ENCODE results near the gene SERAC1. TPM values are rescaled to one million over a fixed set of nuclear protein-coding genes. Genes with fewer than 3 reads are reported as not detected.

The SERAC1 gene
- total and polyA plus RNA-seq, 4 donors, result 3.1 to 10.1 (median 4.8) TPM

DNA sequence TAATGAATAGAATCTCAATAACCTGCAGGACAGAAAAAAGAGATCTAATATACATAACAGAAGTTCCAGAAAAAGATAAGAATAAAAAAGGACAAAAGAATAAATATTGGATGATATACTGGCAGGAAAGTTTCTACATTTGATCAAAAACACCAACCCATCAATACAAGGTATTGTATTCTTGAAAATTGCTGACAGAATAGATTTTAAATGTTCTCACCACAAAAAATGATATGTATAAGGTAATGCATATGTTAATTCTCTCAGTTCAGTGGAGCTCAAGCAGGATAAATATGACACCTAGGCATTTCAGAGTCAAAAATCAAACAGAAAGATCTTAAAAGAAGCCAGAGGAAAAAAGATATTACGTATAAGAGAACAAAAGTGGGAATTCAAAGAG is 43.8 kb downstream of the SERAC1 start:
- H3K27ac ChIP-seq (ENCODE audit: low read depth in 1 of 2, low read length in 1 of 2), result no peak overlapping the region
- DNase-seq, result no peak
- TF ChIP-seq, protein P1, sequence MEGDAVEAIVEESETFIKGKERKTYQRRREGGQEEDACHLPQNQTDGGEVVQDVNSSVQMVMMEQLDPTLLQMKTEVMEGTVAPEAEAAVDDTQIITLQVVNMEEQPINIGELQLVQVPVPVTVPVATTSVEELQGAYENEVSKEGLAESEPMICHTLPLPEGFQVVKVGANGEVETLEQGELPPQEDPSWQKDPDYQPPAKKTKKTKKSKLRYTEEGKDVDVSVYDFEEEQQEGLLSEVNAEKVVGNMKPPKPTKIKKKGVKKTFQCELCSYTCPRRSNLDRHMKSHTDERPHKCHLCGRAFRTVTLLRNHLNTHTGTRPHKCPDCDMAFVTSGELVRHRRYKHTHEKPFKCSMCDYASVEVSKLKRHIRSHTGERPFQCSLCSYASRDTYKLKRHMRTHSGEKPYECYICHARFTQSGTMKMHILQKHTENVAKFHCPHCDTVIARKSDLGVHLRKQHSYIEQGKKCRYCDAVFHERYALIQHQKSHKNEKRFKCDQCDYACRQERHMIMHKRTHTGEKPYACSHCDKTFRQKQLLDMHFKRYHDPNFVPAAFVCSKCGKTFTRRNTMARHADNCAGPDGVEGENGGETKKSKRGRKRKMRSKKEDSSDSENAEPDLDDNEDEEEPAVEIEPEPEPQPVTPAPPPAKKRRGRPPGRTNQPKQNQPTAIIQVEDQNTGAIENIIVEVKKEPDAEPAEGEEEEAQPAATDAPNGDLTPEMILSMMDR (IDR thresholded peaks at IDR 0.05; ENCODE audit: control extremely low read depth, extremely low read depth), result no peak
- WGBS, 2 donors, result 87 to 98% methylated on average over 1 of the region's 1 CpG
- ATAC-seq (ENCODE audit: insufficient read depth, low FRiP score), result no peak
- no peaks in the 10 kb centered on the region for H3K9me3 ChIP-seq (ENCODE audit: control insufficient read depth in 4 of 4, insufficient read depth in 3 of 4, low read length in 3 of 4)
- H3K36me3 ChIP-seq (ENCODE audit: control insufficient read depth in 4 of 4, insufficient read depth in 4 of 4, low read length in 4 of 4), result peaks cover 0 to 15% (median 5%) of the 10 kb centered on the region in 4 donors
- H3K9ac ChIP-seq (ENCODE audit: insufficient read depth in 1 of 2, low read length in 2 of 2), result no peak overlapping the region
- no peaks in the 10 kb centered on the region for H3K27me3 ChIP-seq (ENCODE audit: control insufficient read depth in 3 of 3, insufficient read depth in 3 of 3, low read length in 2 of 3)
- H3K4me3 ChIP-seq, result no peak overlapping the region
- no peaks in the 10 kb centered on the region for H3K4me1 ChIP-seq (ENCODE audit: control insufficient read depth in 5 of 5, insufficient read depth in 5 of 5, low read length in 5 of 5)

DNA sequence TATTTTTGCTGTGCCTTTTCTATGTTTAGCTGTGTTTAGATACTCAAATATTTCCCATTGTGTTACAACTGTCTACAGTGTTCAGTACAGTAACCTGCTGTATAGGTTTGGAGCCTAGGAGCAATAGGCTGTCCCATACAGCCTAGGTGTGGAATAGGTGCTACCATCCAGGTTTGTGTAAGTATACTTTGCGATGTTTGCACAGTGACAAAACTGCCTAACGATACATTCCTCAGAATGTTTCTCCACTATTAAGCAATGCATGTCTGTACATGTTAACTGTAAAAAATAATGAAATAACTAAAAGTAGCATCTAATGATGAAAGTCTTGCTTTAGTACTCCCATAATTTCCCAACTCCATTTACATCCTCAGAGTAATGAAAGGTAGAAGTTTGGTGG is 46.0 kb downstream of the SERAC1 start:
- DNase-seq (peak in 2 of 3 donors; percentile 4 to 39), ATAC-seq (ENCODE audit: insufficient read depth, low FRiP score) (no peak)
- Histone ChIP-seq H3K36me3 (ENCODE audit: control insufficient read depth in 4 of 4, insufficient read depth in 4 of 4, low read length in 4 of 4) (peaks cover 0 to 18% (median 5%) of the 10 kb centered on the region in 4 donors), H3K9me3 (ENCODE audit: control insufficient read depth in 4 of 4, insufficient read depth in 3 of 4, low read length in 3 of 4) (no peaks in the 10 kb centered on the region), H3K4me1 (ENCODE audit: control insufficient read depth in 5 of 5, insufficient read depth in 5 of 5, low read length in 5 of 5) (no peaks in the 10 kb centered on the region), H3K27ac (ENCODE audit: low read depth in 1 of 2, low read length in 1 of 2) (no peak overlapping the region), H3K27me3 (ENCODE audit: control insufficient read depth in 3 of 3, insufficient read depth in 3 of 3, low read length in 2 of 3) (no peaks in the 10 kb centered on the region), H3K9ac (ENCODE audit: insufficient read depth in 1 of 2, low read length in 2 of 2) (no peak overlapping the region), H3K4me3 (no peak overlapping the region)
- 43 to 75% methylated on average over 2 of the region's 2 CpGs for WGBS, 2 donors
- TF ChIP-seq, protein P1 (IDR thresholded peaks at IDR 0.05; ENCODE audit: control extremely low read depth, extremely low read depth), result no peak

DNA sequence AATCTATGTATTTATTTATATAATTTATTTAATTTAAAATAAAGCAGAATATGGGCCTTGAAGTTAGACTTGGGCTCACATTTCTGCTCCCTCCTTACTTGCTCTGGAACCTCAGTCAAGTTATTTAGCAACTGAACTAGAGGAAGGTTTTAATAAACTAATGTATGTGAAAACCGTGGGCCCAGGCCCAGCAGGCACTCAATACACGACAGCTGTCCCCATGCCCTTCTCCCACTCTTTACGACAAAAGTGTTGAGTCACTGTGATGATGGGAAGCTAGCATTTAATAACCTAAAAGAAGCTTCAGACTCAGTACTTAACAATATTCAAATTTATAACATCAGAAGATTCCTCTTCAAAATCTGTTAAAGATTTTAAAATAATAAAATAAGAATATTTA is 46.7 kb downstream of the SERAC1 start:
- H3K27ac ChIP-seq (ENCODE audit: low read depth in 1 of 2, low read length in 1 of 2), result no peak overlapping the region
- H3K4me1 ChIP-seq (ENCODE audit: control insufficient read depth in 5 of 5, insufficient read depth in 5 of 5, low read length in 5 of 5), result no peaks in the 10 kb centered on the region
- ATAC-seq (ENCODE audit: insufficient read depth, low FRiP score) (no peak), DNase-seq (no peak)
- 50 to 80% methylated on average over 3 of the region's 3 CpGs for WGBS, 2 donors
- peaks cover 0 to 11% (median 5%) of the 10 kb centered on the region in 4 donors for H3K36me3 ChIP-seq (ENCODE audit: control insufficient read depth in 4 of 4, insufficient read depth in 4 of 4, low read length in 4 of 4)
- H3K9ac ChIP-seq (ENCODE audit: insufficient read depth in 1 of 2, low read length in 2 of 2), result no peak overlapping the region
- no peaks in the 10 kb centered on the region for H3K27me3 ChIP-seq (ENCODE audit: control insufficient read depth in 3 of 3, insufficient read depth in 3 of 3, low read length in 2 of 3)
- TF ChIP-seq, protein P1 (IDR thresholded peaks at IDR 0.05; ENCODE audit: control extremely low read depth, extremely low read depth), result no peak
- H3K4me3 ChIP-seq, result no peak overlapping the region
- H3K9me3 ChIP-seq (ENCODE audit: control insufficient read depth in 4 of 4, insufficient read depth in 3 of 4, low read length in 3 of 4), result no peaks in the 10 kb centered on the region

DNA sequence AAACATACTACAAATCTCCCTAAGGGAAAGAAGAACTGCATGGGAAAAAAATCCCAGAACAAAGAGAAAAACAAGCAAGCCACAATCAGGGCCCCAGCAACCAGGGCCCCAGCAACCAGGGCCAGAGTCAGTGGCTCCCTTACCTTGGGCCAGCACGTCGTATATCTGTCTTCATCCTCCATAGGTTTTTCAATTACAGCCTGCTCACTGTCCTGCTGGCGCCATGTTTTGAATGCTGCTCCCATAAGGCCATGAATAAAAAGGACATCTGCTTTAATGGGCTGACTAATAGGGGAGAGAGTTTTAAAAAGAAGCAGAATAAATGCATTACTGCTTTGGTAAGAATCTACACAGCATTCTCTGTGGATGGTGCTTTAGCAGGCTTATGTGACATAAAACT is 49.2 kb downstream of the SERAC1 start:
- TF ChIP-seq, protein P1 (IDR thresholded peaks at IDR 0.05; ENCODE audit: control extremely low read depth, extremely low read depth), result no peak
- Histone ChIP-seq H3K9me3 (ENCODE audit: control insufficient read depth in 4 of 4, insufficient read depth in 3 of 4, low read length in 3 of 4) (no peaks in the 10 kb centered on the region), H3K27me3 (ENCODE audit: control insufficient read depth in 3 of 3, insufficient read depth in 3 of 3, low read length in 2 of 3) (no peaks in the 10 kb centered on the region), H3K36me3 (ENCODE audit: control insufficient read depth in 4 of 4, insufficient read depth in 4 of 4, low read length in 4 of 4) (peaks cover 0 to 14% (median 5%) of the 10 kb centered on the region in 4 donors), H3K4me1 (ENCODE audit: control insufficient read depth in 5 of 5, insufficient read depth in 5 of 5, low read length in 5 of 5) (no peaks in the 10 kb centered on the region), H3K4me3 (no peak overlapping the region), H3K27ac (ENCODE audit: low read depth in 1 of 2, low read length in 1 of 2) (no peak overlapping the region), H3K9ac (ENCODE audit: insufficient read depth in 1 of 2, low read length in 2 of 2) (no peak overlapping the region)
- no peak for DNase-seq
- 97 to 98% methylated on average over 3 of the region's 3 CpGs for WGBS, 2 donors
- ATAC-seq (ENCODE audit: insufficient read depth, low FRiP score), result no peak

Data from lung (tissue), 12 donors.